OCI-LY7 (cell line): ENCODE data around the gene IGFALS.

ENCODE experiments used
- CTCF ChIP-seq: fragments of 200-600 bp; sonication (generic); conservative IDR thresholded peaks from 2 replicates; pipeline ENCODE4 v1.5.1; 2014; ENCODE audit warnings: mild to moderate bottlenecking, antibody characterized with exemption, low read length, moderate library complexity, mixed read lengths
- EZH2phosphoT487 ChIP-seq: fragments of 200-600 bp; sonication (generic); IDR thresholded peaks from 2 replicates; pipeline ENCODE4 v1.6.1; 2018; ENCODE audit warnings: low read depth, borderline replicate concordance, mild to moderate bottlenecking, mixed run types, antibody characterized with exemption, low read length, moderate library complexity, mixed read lengths

- no peak for TF ChIP-seq EZH2phosphoT487
- TF ChIP-seq CTCF = peak; percentile 80
Observed at GRCh38 chr16:1772908-1773702, 20.4 kb downstream of the IGFALS start, which contains the start of gene MRPS34.
